Measurements from ENCODE around the gene SLC9A7.

DNA sequence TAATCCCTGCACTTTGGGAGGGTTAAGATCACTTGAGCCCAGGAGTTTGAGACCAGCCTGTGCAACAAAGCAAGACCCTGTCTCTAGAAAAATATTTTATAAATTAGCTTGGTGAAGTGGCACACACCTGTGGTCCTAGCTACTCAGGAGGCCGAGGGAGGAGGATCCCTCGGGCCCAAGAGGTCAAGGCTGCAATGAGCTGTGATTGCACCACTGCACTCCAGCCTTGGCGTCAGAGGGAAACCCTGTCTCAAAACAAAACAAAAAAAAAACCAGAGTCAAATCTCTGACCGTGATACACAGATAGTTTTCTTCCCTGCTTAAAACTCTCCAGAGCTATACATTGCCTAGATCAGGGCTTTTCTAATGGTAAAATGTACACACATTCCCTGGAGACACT is 131.9 kb downstream of the SLC9A7 start:
- TF ChIP-seq, protein P1, sequence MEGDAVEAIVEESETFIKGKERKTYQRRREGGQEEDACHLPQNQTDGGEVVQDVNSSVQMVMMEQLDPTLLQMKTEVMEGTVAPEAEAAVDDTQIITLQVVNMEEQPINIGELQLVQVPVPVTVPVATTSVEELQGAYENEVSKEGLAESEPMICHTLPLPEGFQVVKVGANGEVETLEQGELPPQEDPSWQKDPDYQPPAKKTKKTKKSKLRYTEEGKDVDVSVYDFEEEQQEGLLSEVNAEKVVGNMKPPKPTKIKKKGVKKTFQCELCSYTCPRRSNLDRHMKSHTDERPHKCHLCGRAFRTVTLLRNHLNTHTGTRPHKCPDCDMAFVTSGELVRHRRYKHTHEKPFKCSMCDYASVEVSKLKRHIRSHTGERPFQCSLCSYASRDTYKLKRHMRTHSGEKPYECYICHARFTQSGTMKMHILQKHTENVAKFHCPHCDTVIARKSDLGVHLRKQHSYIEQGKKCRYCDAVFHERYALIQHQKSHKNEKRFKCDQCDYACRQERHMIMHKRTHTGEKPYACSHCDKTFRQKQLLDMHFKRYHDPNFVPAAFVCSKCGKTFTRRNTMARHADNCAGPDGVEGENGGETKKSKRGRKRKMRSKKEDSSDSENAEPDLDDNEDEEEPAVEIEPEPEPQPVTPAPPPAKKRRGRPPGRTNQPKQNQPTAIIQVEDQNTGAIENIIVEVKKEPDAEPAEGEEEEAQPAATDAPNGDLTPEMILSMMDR (IDR thresholded peaks at IDR 0.05; ENCODE audit: low read depth, low read length, missing input control) = no peak
- TF ChIP-seq YY1 (IDR thresholded peaks at IDR 0.05) = no peak
- TF ChIP-seq, protein P2, sequence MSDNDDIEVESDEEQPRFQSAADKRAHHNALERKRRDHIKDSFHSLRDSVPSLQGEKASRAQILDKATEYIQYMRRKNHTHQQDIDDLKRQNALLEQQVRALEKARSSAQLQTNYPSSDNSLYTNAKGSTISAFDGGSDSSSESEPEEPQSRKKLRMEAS (IDR thresholded peaks at IDR 0.05) = no peak
- no peak for TF ChIP-seq EGR1 (IDR thresholded peaks at IDR 0.05; ENCODE audit: low read depth in 2 of 2)
- TF ChIP-seq GABPA (IDR thresholded peaks at IDR 0.05 in 1 of 2, conservative IDR thresholded peaks at IDR 0.05 in 1 of 2) = no peak
- TF ChIP-seq, protein P3, sequence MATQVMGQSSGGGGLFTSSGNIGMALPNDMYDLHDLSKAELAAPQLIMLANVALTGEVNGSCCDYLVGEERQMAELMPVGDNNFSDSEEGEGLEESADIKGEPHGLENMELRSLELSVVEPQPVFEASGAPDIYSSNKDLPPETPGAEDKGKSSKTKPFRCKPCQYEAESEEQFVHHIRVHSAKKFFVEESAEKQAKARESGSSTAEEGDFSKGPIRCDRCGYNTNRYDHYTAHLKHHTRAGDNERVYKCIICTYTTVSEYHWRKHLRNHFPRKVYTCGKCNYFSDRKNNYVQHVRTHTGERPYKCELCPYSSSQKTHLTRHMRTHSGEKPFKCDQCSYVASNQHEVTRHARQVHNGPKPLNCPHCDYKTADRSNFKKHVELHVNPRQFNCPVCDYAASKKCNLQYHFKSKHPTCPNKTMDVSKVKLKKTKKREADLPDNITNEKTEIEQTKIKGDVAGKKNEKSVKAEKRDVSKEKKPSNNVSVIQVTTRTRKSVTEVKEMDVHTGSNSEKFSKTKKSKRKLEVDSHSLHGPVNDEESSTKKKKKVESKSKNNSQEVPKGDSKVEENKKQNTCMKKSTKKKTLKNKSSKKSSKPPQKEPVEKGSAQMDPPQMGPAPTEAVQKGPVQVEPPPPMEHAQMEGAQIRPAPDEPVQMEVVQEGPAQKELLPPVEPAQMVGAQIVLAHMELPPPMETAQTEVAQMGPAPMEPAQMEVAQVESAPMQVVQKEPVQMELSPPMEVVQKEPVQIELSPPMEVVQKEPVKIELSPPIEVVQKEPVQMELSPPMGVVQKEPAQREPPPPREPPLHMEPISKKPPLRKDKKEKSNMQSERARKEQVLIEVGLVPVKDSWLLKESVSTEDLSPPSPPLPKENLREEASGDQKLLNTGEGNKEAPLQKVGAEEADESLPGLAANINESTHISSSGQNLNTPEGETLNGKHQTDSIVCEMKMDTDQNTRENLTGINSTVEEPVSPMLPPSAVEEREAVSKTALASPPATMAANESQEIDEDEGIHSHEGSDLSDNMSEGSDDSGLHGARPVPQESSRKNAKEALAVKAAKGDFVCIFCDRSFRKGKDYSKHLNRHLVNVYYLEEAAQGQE (IDR thresholded peaks at IDR 0.05) = no peak
- no peak for TF ChIP-seq SP1 (IDR thresholded peaks at IDR 0.05)
- TF ChIP-seq, protein P4, sequence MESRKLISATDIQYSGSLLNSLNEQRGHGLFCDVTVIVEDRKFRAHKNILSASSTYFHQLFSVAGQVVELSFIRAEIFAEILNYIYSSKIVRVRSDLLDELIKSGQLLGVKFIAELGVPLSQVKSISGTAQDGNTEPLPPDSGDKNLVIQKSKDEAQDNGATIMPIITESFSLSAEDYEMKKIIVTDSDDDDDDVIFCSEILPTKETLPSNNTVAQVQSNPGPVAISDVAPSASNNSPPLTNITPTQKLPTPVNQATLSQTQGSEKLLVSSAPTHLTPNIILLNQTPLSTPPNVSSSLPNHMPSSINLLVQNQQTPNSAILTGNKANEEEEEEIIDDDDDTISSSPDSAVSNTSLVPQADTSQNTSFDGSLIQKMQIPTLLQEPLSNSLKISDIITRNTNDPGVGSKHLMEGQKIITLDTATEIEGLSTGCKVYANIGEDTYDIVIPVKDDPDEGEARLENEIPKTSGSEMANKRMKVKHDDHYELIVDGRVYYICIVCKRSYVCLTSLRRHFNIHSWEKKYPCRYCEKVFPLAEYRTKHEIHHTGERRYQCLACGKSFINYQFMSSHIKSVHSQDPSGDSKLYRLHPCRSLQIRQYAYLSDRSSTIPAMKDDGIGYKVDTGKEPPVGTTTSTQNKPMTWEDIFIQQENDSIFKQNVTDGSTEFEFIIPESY (IDR thresholded peaks at IDR 0.05) = no peak
- TF ChIP-seq TAF1 (conservative IDR thresholded peaks at IDR 0.05) = no peak
- no peak for TF ChIP-seq FOXA1 (IDR thresholded peaks at IDR 0.05)
- no peak for TF ChIP-seq JUND (IDR thresholded peaks at IDR 0.05)
